Measurements from ENCODE around the gene SFN.
"Not testable (repeated sequence)": the region's sequence is repeated elsewhere in the genome, so short reads cannot be mapped to it uniquely, and the experiment has no call there.

Gene SFN

DNA sequence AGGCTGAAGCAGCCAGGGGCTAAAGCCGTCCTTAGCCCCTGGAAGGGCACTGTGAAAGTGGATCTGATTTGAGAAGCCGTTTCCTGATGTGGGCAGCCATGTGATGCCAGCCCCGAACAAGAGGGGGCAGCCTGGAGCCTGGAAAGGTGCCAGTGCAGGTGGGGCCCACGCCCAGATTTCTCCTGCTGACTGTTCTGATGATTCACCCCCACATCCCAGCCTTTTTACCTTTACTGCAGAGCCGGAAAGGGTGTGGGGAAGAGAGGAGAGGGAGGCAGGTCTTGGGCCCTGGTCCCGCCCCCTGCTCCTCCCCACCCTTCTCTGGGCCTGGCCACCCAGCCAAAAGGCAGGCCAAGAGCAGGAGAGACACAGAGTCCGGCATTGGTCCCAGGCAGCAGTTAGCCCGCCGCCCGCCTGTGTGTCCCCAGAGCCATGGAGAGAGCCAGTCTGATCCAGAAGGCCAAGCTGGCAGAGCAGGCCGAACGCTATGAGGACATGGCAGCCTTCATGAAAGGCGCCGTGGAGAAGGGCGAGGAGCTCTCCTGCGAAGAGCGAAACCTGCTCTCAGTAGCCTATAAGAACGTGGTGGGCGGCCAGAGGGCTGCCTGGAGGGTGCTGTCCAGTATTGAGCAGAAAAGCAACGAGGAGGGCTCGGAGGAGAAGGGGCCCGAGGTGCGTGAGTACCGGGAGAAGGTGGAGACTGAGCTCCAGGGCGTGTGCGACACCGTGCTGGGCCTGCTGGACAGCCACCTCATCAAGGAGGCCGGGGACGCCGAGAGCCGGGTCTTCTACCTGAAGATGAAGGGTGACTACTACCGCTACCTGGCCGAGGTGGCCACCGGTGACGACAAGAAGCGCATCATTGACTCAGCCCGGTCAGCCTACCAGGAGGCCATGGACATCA, at the start of gene SFN:
Gene SFN, plus strand, starts transcription at position 369 of the 904 bp plus-strand sequence. Its CDS starts 64 bp downstream, at position 433.
- no peak for FAIRE-seq

DNA sequence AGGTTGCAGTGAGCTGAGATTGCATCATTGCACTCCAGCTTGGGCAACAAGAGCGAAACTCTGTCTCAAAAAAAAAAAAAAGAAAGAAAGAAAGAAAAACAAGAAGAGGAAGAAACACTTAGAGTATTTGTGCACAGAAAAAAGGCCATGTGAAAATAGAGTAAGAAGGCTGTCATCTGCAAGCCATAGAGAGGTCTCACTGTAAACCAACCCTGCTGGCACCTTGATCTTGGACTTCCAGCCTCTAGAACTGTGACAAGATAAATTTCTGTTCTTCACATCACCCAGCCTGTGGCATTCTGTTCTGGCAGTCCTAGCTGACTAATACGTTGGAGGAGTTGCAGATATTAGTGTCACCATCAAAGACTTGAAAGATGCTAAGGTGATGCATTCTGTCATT, 48.6 kb upstream of the SFN start:
- no peak for FAIRE-seq

DNA sequence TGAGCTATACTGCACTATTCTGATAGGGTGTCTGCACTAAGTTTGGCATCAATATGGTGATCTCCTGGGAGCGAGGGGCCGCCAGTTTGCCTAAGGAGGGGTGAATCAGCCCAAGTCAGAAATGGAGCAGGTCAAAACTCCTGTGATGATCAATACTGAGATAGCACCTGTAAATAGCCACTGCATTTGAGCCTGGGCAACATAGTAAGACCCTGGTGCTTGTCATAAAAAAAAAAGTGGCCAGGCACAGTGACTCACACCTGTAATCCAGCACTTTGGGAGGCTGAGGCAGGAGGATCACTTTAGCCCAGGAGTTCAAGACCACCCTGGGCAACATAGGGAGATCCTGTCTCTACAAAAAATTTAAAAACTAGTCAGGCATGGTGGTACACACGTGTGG, 48.1 kb upstream of the SFN start:
- FAIRE-seq: no peak

DNA sequence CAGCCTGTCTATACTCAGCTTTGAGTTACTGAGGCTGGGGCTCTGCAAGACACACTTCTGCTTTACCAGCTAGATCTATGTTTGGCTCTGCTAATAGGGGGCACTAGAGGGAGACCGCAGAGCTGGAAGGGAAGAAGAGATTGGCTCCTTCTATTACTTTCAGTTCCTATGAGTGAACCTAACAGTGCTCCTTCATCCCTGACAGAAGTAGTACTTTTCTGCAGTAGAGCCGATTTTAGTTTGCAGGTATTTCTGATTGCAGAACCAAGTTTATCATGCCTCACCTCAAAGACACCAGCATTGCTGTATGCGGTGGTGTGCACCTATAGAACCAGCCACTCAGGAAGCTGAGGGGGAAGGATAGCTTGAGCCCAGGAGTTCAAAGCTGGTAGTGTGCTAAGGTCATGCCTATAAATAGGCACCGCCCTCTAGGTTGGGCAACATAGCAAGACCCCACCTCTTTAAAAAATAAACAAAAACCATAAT, 42.1 kb upstream of the SFN start:
- no peak for FAIRE-seq

DNA sequence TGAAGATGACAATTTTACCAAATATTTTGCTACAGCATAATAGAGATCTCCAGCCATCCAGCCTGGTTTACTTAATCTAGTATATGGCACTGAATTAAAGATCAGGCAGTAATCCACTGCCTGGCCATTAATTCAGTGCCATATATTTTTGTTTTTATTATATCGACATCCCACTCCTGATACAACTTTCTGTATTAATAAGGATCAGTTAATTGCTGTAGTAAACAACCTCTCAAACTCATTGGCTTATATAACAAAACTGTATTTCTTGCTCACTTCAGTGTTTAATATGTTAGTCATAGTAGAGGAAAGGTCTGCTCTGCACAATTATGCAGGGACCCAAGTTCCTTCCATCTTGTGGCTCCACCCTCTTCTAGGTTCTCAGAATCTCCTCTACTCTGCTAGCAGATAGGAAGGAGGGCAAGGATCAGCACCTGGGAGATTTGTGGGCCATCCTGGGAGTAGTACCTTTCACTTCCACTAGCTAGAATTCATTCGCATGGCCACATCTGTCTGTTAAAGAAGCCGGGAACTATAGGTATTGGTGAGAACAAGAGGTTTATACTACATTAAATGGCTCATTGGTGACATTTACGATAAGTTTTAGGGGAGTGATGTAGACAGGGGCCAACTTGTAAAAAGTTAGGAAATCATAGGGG, 40.1 kb upstream of the SFN start:
- FAIRE-seq: no peak

DNA sequence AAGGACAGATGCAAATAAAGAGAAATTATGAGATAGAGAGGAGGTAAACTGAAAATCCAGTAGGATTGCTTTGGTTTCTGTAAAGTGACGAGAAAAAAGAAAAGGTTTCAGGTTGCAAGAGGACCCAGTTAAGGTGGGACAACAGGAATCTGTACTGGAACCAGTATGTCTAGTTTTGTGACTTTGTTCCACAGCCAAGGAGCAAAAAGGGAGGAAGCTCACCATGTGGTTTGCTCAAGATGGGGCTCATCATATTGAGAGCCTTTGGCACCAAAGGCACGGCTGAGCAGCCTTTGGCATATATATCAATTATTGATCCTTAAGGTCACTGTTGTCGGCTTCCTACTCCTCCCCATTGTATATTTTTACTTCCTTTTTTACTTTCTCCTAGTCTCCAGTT, 38.2 kb upstream of the SFN start:
- FAIRE-seq: no peak

DNA sequence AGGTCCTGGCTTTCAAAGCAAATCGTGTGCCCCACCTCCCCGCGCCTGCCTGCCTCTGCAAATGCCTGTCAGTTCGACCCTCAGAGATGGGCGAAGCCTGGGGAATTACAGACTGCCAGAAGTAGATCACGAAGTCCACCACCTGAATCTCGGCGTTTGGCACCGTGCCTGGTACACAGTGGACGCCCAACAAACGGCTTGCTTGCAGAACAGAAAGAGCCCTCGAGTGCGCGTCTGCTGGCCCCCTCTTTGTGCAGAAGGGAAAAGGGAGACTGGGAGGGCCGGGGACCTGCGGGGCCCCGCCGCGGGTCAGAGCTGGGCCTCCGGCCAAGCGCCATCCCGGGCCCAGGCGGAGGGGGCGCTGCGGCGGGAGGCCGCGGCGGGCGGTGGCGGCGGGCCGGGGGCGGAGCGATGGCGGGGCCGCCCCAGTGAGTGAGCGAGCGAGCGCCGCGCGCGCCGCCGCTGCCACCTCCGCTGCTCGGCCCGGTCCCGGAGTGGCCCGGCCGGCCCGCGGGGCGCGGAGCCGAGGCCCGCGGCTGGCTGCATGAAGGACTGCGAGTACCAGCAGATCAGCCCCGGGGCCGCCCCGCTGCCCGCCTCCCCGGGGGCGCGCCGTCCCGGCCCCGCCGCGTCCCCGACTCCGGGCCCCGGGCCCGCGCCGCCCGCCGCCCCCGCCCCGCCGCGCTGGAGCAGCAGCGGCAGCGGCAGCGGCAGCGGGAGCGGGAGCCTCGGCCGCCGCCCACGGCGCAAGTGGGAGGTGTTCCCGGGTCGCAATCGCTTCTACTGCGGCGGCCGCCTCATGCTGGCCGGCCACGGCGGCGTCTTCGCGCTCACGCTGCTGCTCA, 36.5 kb upstream of the SFN start, which contains the start of gene ZDHHC18:
Gene ZDHHC18, plus strand, starts transcription at position 428 of the 845 bp plus-strand sequence. Its CDS starts 117 bp downstream, at position 545.
- FAIRE-seq: no peak

DNA sequence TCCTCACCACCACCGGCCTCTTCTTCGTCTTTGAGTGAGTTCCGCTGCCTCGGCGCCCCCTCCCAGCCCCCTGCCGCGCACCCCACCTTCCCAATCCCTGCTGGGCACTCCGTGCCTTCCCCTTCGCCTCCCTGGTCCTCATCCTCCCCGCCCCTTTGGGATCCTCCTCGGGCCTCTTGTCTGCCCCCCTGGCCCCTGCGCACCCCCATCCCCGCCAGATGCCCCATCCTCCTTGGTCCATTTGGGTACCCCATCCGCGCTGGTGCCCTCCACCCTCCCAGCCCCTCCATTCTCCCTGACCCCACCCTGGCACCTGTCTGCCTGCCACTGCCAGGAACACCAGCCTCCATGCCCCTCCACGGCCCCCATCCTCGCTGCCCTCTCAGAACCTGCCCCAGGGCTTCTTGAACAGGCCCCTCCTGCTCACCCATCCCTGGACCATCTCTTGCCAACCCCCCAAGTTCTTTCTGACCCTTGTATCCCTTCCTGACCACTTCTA, 35.8 kb upstream of the SFN start:
- FAIRE-seq: no peak

DNA sequence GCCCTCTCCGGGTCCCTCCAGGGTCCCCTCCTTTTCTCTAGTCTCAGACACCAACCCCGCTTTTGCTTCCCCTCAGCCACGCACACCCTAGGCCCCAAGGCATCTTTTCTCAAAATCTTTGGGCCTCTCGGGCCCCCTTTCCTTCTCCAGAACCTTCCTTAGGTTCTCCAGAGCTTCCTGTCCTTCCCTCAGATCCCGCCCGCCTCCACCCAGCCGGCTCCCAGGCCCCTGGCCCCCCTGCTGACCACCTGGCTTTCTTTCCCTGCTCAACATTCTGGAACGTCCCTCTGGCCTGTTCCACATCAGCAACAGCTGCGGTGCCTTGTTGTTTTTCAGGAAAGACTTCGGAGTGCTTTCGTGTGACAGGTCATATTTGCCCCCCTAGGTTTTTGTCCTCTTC, 35.3 kb upstream of the SFN start:
- no peak for FAIRE-seq

DNA sequence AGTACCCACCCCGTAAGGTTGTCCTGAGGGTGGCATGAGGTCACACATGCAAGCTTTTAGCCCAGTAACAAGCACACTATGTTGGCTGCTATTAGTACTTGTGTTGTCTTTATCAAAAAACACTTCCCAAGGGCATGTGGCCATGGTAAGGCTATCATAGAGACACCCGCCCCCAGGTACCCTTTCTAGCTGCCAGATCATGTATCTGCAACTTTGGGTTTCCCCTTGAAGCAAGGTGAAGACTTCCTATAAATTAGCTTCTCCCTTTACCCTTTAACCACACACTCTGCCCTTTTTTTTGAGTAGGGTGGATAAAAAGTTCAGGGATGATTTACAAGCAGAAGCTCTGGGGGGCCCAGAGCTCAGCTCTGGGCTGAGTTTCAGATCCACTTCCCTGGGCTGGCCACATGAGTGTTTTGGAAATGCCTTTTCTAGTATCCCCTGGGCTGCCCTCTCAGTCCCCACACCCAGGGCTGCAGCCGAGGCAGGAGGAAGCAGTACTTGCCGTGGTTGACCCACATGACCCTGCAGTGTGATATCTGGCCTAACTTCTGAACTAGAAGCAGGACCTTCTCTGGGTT, 34.4 kb upstream of the SFN start:
- no peak for FAIRE-seq

DNA sequence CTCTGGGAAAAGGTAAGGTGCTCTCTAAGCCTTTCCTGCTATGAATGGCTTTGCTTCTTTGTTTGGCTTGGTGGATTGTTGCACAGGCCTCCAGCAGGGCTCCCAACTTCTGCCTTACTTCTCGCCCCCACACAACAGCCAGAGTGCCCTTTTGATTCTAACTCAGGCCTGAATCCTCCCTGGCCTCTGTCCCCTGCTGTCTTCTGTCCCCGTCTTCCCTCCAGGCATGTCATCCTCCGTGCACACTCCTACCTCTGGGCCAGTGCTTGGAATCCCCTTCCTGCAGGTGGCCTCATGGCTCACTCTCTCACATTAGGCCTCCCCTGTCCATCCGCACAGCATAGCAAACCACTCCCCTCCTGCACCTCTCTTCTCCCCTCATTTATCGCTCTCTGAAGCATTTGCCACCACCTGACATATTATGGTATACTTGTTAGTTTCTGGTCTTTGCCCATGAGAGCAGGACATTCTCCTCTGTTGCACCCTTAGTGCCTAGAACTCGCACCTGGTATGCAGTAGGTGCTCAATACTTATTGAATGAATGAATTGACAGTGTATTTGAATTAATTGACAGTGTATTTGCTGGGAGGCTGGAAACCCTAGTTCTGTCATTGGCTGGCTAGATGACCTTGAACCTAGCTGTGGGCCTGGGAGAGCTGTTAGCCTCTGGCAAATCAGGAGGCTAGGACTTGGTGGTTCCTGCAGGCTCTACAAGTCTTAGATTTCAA, 33.6 kb upstream of the SFN start:
- FAIRE-seq: no peak

DNA sequence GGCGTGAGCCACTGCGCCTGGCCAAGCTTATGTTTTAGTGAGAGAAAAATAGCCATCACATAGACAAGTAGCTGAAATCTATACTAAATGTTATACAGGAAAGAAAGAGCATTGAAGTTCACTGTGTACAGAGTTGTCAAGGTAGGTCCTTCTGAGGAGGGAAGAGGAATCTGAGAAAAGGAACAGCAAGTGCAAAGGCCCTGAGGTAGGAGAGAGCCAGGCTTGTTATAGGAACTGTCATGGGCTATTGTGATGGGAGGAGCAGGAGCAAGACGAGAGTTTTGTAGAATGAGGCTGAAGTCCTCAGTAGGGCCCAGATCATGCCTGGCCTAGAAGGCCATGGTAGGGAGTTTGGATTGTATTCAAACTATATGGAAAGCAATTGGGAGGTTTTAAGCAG, 31.9 kb upstream of the SFN start:
- no peak for FAIRE-seq

DNA sequence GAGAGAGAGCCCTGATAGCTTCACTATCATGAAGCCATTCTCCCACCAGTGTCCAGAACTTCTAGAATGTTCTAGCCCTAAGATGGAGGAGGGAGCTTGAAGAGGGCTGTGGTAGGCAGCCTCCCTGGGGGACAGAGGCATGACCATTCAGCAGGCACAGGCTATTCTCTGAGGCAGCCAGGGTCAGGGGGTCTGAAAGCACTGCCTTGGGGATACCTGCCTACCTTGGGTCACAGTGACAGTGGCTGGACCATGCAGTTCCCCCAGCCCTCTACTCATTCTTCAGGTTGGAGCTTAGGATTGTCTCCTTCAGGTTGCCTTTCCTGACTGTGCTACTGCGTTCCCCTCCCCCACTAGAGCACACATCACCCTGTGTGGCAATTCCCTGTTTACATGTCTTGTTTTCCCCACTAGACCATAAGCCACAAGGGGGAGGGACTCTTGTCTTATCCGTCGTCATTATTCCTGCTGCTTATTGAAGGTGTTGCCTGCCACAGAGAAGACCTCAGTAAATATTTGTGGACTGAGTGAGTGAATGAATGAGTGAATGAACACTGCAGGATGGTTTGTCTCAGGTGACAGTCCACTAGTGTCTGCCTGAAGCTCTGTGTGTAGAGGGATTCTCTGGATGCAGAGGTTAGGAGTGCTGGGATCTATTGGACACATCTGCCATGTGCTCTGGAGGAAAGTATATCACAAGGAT, 31.3 kb upstream of the SFN start:
- FAIRE-seq: no peak

DNA sequence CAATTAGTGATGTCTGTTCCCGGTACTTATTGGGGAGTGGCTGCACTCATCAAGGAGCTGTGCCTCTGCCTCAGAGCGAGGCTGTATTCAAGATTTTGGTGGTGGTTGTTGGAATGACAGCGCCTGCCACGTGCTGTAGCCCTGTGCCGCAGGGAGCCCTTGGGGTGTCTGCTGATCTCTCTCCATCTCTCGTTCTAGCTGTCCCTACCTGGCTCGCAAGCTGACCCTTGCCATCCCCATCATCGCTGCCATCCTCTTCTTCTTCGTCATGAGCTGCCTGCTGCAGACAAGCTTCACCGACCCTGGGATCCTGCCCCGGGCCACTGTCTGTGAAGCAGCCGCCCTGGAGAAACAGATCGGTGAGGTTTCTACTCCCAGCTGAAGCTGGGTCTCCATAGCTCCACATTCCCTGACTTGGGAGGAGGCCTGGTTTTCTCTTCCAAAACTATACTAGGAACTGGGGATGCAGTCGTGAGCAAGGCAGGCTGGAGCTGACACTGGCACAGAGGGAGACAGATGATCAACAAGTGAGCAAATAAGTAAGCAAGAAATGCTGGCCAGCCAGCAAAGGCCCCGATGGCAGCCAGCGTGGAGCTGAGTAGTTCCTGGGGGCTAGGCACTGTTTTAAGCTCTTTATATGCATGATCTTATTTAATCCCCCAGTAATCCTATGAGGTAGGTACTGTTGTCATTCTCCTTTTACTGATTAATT, 30.5 kb upstream of the SFN start:
- no peak for FAIRE-seq

DNA sequence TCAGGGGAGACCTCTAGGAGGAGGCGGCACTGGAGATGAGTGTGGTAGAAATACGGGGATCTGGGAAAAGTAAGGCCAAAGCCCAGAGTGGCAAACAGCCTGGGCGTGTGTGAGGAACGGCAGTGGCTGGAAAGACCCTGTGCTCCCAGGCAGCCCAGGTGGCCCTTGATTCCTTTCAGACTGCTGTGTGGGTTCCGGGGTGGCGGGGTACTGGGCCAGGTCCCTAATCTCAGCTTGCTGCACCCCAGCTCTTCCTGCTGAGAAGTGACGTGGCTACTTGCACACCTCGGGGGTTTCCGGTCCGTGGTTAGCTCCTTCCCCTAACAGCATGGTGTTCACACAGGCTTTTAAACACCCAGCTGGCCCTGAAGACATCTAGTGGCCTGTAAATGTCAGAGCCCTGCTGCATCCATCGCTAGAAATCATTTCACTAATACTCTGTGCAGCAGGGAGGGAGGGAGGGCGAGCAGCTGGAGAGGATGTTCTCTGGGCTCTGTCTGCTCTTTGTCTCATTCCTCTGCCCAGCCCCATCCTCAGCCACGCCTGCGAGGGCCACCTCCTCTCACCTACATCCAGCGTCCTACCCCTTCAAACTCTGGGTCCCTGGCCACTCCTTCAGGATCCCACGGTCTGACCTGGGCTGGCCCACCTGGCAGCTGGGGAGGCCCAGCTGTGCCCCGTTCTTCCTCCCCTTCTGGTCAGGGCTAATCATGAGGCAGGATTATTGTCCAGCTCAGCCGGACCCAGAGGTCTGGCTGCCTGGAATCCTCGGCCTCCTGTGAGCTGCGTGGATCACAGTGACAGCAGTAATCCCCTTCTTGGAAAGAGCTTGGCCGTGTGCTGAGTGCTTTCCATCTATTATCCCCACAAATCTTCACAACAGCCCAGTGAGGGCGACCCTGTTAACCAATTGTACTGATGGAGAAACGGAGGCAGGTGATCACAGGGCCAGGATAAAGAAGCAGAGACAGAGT, 29.2 kb upstream of the SFN start:
- no peak for FAIRE-seq

DNA sequence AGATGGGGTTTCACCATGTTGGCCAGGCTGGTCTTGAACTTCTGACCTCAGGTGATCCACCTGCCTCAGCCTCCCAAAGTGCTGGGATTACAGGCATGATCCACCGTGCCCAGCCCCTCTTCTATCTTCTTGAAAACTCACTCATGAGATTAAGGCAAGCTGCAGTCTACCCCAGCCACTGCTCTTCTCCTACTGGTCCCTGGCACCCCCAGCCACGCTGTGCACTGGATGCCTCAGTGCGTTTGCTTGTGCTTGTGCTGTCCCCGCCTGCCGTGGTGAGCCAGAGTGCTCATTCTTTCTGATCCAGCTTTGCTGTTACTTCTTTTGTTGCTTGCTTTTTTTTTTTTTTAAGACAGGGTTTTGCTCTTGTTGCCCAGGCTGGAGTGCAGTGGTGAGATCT, 25.3 kb upstream of the SFN start:
- FAIRE-seq: not testable (repeated sequence)

DNA sequence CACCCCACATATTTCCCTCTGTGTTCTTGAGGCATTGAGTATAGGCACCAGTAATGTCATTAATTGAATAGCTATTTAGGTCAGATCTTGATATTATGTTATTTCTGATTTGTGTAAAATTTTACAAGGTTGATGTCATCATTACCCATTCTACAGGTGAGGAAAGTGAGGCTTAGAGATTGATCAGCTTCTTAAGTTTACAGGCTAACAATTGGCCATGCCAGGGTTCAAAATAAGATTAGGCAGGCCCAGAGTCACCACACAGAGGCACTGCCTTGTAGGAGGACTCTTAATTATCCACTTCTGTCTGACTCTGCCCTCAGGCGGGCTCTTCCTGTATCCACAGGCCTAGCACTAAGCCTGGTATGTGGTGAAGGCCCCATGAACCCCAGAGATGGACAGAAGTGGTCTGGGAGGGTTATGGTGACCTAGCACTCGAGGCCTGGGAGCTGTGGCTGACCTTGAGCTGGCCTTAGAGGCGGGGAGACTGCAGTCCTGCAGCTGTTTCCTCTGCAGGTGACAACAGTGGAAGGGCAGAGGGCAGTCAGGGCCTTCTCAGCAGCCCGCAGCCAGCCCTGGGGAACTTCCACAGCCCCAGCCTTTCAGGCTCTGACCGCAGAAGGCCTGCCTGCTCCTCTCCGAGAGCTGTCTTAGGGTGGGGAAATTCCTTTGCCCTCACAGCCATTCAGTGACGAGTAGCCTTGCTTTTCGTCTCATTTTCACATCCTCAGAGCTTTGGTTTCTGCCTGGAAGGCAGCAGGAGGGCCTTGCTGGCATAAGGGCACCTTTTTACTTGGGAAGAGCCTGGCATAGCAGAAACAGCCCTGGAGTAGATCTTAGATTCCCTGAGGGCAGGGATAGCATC, 24.2 kb upstream of the SFN start:
- FAIRE-seq: no peak

DNA sequence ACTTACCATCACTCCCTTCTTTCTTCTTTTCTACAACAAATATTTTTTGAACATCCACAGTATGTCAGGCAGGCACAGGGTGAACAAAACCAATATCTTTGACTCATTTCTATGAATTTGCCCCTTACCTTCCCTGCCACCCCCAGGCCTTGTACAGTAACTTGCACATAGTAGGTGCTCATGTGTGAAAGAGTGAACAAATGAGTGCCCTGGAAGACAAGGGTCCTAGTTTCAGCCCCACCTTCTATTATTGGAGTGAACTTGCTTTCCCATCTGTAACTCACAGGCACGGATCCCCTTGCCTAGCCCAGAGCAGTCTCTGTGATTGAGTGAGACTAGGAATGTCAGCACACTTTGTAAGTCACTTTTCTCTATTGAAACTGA, 23.6 kb upstream of the SFN start:
- FAIRE-seq: no peak
